GM21447 (cell line): Measurements from ENCODE around the gene PHKB.
"Not testable (repeated sequence)": the region's sequence is repeated elsewhere in the genome, so short reads cannot be mapped to it uniquely, and the experiment has no call there.

Experiments
- ATAC-seq: cut with Tn5 transposase; IDR thresholded peaks from one replicate; pipeline ENCODE4 v1.9.1; 2021; ENCODE audit not compliant: unreplicated experiment

The PHKB gene

DNA sequence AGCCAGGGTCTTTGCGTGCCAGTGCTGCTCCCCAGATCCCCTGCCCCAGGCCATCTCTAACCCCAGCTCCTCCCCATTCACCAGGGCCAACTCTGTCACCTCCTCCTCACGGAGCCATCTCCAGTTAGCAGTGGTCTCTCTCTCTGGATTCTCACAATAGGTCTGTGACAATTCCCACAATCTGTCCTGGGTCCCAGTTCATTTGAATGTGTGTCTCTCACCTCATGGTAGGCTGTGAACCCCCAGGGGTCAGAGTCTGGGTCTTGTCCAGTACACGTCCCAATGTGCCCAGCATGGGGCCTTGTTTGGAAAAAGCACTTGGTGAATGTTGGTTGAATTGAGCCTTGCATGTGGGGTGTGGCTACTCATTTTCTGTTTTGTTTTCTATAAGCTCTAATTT, 205.3 kb downstream of the PHKB start:
- ATAC-seq, result no peak

DNA sequence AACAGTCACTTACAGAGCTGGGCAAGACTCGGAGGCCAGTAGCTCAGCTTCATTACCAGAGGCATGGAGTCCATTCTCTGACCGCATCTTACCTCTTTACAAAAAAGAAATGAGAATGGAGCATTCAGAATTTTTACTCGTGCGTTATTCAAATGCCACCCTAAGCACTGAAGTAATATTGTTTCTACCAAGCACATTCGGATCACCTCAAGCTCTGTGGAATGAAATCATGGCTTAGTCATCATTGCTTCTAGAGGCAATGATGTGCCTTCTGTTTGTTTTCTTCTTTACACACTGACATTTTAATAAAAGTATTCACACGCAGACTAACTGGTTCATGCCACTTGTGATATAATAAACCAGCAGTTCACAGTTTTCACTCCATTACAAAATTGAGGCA, 206.8 kb downstream of the PHKB start:
- ATAC-seq, result no peak

DNA sequence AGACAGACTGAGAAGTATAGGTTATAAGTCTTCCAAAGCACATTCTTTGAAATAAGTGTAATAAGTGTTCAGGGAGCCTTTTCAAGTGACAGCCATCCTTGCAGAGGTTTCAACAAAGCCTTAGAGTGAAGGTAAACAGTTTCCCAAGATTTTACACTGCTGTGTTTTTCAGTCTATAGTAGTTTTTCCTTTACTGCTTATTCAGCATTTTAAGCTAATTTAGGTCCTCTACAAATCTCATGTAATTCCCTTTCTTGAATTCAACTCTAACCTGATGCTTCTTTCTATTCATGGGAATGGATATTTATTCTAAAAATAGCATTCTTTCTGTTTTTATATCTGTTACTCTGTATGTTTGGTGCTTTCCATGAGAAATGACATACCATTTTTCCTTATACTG, 211.3 kb downstream of the PHKB start:
- ATAC-seq, result no peak

DNA sequence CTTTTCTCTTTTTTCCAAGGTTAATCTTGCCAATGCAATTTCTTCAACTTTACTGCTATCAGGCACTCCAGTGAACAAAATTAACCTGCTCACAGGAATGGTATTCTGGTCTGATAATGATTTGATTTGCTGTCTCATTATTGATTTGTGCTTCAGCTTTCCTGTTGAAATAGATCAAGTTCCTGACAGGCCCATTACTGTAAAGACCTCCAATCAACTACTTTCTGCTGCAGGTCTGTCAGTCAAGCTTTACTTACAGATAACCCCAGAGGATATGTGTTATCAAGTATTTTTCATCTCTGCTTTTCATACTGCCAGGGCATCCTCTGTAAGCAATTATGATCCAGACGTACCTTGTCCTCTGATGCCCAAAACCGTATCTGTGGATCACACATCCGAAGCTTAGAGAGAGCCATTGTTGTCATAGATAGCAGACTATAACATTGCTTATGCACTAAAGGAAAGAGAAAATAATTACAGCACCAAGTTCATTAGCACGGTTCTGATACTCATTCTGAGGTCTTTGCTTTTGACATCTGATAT, 215.6 kb downstream of the PHKB start:
- ATAC-seq, result no peak

DNA sequence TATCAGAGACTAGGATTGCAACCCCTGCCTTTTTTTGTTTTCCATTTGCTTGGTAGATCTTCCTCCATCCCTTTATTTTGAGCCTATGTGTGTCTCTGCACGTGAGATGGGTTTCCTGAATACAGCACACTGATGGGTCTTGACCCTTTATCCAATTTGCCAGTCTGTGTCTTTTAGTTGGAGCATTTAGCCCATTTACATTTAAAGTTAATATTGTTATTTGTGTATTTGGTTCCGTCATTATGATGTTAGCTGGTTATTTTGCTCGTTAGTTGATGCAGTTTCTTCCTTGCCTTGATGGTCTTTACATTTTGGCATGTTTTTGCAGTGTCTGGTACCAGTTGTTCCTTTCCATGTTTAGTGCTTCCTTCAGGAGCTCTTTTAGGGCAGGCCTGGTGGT, 220.4 kb downstream of the PHKB start:
- not testable (repeated sequence) for ATAC-seq

DNA sequence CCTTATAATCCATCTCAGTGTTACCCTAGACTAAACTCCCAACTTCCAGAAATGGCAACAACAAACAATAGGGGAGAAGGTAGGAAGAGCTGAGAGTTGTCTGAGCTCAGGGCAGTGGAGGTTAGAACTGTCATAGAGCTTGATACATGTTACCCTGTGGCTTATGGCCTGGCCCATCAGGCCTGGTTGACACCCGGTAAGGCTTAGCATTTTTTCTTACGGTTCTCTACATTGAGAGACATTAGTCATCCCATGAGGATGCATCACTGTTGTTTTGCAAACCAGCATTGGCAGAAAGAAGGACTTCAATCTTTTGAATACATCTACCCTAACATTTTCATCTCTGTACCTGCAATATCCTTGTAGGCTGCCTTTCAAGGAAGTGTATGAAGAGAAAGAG, 226.6 kb downstream of the PHKB start:
- no peak for ATAC-seq

DNA sequence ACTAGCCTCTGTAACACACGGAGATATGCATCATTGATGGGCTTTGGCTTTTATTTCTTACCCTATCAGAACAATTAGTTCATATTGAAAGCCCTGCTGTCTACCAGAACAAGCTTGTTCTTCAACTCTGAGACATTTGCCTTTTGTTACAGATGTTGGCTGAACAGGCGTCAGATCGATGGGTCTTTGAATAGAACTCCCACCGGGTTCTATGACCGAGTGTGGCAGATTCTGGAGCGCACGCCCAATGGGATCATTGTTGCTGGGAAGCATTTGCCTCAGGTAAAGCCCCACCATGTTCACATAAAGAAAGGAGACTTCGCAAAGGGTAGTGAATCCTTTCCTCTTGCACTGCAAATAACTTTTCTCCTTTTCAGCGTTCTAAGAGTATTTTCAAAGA, 232.1 kb downstream of the PHKB start:
- no peak for ATAC-seq

DNA sequence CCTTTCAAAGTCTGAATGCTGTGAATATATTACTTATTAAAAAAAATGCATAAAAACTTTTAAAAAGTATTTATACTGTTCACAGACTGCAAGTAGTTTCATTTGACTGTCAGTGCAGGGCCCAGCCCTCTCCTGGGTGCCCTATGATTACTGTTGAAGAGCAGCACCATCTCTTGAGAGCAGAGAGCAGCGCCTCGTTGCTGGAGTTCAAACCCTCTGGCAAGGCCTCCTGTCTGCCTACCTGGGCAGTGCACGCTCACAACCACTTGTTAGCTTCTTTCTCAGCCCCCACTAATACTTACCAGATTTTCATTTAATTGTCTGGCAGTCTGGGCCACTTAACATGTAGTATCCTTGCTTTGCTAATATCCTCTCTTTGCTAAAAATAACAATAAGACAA, 233.4 kb downstream of the PHKB start:
- ATAC-seq, result no peak

DNA sequence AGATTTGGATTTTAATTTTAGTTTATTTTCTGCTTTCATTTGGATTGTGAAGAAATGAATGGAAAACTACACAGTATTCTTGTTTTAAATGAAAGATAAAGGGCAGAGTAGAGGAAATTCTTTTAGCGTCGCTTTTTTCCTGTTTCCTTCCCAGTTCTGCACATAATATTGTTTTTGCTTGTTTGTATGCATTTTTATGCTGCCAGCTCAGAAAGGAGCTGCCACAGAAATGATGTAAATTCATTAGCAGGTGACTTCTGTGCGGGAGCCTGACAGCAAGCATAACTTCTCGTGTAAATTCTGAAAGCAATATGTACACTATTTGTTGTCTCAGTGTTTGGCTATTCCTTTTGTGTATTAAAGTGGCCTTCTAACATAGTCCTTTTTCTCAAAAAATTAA, 234.6 kb downstream of the PHKB start:
- no peak for ATAC-seq

DNA sequence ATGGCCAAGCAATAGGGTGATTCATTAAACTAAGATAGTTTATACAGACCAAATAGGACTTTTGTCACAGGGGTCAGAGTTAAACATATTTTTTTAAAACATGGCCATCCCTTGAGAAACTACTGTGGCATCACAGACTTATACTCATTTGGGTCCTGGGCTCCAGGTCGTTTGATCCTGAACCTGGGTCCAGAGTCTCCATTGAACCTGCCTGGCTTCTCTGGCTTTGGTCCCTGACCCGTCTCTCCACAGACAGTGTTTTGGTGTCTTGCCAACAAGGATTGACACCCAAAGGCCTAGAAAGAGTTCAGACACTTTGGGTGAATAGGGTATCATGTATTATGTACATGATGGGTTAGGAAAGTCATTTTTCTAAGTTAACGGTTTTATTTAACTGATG, 236.7 kb downstream of the PHKB start:
- ATAC-seq, result no peak

DNA sequence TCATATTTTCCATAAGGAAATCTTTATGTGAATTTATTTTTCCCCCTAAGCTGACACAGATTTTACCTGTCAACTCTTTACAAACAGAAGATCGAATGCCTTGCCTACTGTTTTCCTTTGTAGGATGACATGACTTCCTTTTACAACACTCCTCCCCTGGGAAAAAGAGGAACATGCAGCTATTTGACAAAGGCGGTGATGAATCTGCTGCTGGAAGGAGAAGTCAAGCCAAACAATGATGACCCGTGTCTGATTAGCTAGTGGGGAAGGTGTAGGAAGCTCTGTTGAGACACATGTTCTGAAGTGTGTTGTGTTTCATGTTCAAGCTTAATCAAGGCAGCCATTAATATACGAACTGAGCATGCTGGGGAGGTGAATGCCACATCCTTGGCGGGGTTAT, 238.0 kb downstream of the PHKB start:
- no peak for ATAC-seq

DNA sequence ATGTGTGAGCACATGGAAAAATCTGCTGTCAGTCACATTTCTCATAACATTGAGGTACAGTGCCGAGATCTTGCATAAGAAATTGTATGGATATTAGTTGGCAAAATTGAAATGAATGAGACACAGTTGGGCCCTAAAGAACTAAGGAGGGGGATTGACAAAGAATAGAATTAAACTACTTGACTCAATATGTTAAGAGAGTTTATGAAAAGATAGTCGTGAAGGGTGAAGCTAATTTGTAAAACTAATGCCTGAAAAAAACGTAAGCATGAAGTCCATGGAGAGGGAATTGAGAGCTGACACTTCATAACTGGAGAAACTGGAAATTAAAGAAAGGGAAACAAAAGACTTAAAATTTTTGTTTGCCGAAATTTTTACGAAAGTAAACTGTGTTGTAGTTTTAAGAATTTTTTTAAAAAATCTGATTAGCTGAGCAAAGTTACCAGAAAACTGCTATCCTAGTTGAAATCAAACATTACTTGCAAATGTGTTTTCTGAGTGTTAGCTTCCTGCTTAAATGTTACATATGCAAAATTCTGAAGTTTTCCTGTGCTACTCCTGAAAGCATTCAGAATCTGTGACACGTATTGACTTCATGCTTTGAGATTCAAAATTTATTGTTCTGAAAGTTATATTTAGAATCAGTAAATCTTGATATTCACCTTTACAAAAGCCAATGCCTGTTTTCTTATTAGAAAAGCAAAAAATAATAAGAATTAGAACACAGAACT, 239.9 kb downstream of the PHKB start:
- ATAC-seq, result no peak

DNA sequence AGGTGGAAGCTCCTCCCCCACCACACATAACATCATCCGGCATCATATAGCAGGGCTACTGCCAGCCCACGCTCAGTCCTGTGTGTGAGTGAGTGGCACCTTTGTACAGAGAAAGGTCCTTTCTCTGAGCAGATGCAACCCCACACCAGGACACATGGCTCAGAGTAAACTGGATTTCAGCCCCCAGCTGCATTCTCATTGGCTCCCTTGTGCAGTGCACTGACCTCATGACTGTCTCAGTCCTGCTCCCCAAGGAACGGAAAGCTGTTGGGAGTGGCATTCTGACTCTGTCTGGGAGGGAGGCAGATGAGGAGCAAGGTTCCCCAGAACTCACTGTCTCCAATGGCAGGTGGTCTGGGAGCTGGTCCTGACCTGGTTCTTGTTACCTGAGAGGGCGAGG, 244.1 kb downstream of the PHKB start:
- no peak for ATAC-seq

DNA sequence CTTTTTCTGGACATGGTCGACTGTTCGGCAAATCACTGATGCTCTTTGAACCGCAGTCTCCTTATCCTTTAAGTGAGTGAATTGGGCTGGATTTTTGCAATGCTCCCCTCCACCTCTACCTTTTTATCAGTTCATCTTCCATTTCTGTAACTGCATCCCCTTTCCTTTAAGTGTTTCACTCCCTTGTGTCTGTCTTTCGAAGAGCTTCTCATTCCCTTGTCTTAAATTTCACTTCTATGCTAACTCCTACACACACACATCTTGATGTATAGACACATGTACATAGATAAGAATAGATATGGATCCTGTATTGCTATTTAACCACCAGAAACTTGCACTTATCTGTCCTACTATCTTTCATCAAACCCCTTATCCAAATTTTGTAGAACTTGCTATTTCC, 250.7 kb downstream of the PHKB start:
- ATAC-seq, result no peak

DNA sequence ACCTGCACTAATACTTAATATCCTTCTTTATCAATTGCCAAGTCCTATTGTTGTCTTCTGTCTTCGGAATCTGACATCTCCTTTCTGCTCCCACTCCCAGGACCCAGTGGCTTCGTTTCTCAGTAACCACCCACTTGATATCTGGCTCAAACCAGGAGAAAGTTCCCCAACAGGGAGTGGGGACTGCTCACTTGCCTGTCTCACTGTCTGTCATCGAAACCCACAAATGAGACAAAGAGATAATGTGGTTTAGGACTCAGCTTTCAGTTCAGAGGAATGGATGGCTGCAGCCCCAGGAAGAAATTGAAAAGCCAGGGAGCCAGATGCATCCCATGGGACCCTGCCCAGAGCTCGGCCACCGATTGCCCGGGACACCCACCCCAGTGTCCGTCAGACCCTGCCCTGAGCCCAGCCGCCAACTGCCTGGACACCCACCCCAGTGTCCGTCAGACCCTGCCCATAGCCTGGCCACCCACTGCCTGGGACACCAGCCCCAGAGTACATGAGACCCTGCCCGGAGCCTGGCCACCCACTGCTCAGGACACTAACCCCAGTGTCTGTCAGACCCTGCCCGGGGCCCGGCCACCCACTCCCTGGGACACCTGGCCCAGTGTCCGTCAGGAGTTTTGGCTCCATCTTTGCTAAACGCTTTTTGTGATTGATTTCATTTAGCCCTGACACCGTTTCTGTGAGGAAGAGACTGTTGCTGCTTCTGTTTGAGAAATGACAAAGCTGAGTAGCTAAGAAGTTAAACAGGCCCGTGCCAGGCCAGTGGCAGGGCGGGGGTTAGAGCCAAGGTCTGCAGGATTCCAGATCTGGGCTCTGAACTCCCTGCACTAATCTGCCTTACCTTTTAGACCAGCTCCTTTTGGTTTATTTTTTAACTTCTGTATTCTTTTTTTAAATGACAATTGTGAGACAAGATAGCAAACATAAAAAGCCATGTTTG, 251.4 kb downstream of the PHKB start:
- ATAC-seq, result no peak

DNA sequence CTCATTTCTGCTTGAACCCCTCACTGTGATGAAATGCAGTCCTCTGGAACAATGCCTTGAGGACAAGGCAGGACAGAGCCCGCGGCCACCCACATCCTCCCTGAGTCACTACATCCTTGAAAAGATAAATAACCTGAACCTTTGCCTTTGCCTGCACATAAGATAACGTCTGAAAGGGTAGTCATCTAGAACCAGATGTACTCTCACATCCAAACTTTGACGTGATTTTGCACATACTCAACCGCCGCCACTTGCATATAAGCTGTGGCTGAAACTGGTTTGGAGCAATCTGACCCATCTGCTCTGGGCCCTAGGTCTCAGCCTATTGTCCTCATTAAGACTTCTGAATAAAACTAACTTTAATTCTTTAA, 252.1 kb downstream of the PHKB start:
- ATAC-seq, result no peak

DNA sequence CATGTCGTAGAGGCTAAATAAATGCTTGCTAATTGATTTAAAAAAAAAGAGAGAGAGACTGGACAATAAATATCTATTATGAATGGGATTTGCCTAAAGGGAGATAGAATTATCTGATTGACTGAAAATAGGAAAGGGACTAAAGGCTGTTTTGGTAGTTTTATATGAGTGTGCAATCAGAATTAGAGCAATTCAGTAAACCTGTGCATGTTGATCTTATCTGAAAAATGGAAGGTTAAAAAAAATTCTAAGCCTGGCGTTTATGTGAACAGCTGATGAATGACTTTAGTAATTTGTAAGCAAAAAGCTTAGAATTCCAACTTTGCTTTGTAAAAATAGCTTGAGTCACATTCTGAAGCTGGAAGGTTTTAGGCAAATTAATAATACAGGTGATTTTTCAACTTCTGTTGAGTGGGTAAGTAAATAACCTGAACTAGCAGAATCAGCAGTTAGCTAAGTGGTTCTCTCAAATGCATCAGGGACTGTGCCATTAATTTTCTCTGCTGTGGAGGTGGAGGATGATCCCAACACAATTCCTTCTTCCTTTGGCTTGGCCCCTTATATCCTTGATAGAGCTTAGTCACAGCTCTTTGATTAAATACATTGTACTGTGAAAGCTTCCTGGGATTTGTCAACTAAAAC, 254.4 kb downstream of the PHKB start:
- no peak for ATAC-seq

DNA sequence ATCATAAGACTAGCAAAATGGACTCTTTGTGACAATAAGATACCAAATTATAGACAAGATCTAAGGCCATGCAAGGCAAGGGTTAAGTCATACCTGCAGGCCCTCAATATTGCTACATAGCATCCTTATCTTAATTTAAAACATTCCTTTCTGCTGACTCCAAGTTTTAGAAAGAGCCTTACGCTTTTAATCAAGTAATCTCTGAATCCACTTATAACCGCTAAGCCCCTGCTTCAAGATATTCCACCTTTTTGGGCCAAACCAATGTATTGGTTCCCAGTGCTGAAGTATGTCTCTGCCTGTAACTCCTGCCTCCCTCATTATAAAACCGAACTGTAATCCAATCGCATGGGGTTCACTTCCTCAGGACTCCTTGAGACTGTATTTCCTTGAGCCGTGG, 255.4 kb downstream of the PHKB start:
- no peak for ATAC-seq

DNA sequence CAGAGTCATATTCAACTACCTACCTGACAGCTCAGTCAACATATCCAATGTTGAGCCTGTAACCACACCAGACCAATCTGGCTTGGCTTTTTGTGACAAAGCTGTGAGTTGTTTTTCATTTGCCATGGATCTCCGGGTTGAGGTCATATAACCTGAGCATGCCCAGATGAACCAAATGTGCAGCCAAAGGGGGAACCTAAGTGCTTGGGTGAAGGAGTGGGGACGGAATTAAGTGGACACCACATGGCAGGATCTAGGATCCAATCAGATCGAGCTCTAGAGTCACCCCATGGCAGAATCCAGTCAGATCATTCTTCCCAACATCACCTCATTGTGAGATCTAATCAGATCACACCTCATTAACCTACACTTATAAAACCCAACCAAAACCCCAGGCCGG, 258.6 kb downstream of the PHKB start:
- no peak for ATAC-seq

DNA sequence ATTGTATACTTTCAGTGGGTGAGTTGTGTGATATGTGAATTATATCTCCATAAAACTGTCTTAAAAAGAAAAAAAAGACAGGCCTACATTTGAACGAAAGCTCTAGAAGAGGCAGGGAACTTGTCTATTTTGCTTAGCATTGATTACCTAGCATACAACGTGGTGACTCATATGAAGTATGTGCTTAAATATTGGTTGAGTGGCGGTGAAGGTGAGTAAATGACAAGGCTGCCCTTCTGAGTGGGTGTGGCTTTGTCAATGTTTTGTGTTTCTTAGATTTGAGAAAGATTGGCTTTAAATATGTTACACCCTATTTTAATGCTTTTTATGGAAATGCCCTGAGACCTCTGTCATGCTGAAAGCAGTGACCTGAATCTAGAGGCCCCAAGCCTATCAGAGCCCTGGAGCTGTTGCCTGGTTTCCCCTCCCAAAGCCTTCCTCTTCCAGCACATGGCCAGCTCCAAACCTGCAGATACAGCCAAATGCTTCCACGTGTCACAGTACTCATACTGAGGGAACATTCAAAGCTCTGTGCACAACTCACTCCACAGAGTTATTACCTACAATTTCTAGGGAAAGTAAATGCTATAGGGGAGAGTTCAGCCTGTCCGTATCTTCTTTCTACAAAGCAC, 260.0 kb downstream of the PHKB start:
- ATAC-seq, result no peak

DNA sequence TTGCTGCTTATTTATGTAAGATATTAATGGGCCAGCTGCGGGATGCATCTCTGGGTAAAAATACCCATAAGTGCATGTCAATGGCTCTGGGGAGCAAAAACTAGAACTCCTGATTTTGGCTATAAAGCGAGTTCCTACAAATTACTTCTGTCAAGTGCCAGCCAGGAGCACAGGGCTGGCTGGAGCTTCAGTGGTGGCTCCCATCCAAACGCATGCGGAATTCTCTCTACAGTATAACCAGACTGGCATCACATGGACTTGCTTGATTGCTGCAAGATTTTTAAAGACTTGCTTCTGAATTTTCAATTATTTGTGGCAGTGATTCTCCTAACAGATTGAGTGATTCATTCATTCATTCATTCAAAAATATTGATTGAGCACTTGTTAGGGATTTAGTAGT, 260.9 kb downstream of the PHKB start:
- ATAC-seq, result no peak
